ENCODE data around the gene CDCP2.

- no peak for TF ChIP-seq CTCF (IDR thresholded peaks at IDR 0.05)
- no peak for TF ChIP-seq POLR2A (IDR thresholded peaks at IDR 0.05)
Measured at GRCh38 chr1:54169068-54169467, 16.3 kb upstream of the CDCP2 start.
